Tibial nerve (tissue), 4 donors: ENCODE measurements around the gene SDHAF4.
A peak's percentile ranks its signal among the peaks of the same experiment; 100 is the strongest.

Experiments
- CTCF ChIP-seq, 5 experiments: fragments of 200-600 bp in 3 of 5; fragments of 450-650 bp in 2 of 5; sonication (generic) in 3 of 5; IDR thresholded peaks; one replicate each; pipeline ENCODE4 v1.5.1; 2016 to 2019; ENCODE audit warnings: antibody characterized with exemption in 5 of 5, mild to moderate bottlenecking in 3 of 5, moderate library complexity in 2 of 5
- EP300 ChIP-seq, 2 donors: sonication (generic); formaldehyde crosslinking; IDR thresholded peaks; one replicate each; pipeline ENCODE4 v1.6.1; 2017; ENCODE audit warnings: antibody characterized with exemption in 2 of 2, mild to moderate bottlenecking in 1 of 2
- POLR2A ChIP-seq, 2 donors: fragments of 450-650 bp; IDR thresholded peaks; one replicate each; pipeline ENCODE4 v1.6.1; 2017; ENCODE audit warnings: antibody characterized with exemption in 2 of 2, mild to moderate bottlenecking in 2 of 2, moderate library complexity in 2 of 2

- TF ChIP-seq CTCF (IDR thresholded peaks at IDR 0.05) (peak in 2 of 5 experiments; percentile 11 to 26), EP300 (IDR thresholded peaks at IDR 0.05) (peak in 1 of 2 donors; percentile 91), POLR2A (IDR thresholded peaks at IDR 0.05) (peak; percentile 32 to 68)
Observed at GRCh38 chr6:70566751-70567382, at the start of gene SDHAF4.
